GM12891 (cell line): Measurements from ENCODE around the gene SRP68.

Source experiments
- PAX5 ChIP-seq: IDR thresholded peaks from 2 replicates; pipeline ENCODE4 v1.6.1; 2011; ENCODE audit warnings: low read length, moderate library complexity, mild to moderate bottlenecking; ENCODE audit not compliant: insufficient read depth, severe bottlenecking
- POLR2A ChIP-seq: IDR thresholded peaks from 2 replicates; pipeline ENCODE4 v1.6.1; 2011; ENCODE audit warnings: low read depth, low read length, control low read depth
- POLR2AphosphoS5 ChIP-seq: IDR thresholded peaks from 2 replicates; pipeline ENCODE4 v1.6.1; 2011; ENCODE audit warnings: low read depth, low read length, control low read depth
- POU2F2 ChIP-seq: IDR thresholded peaks from 2 replicates; pipeline ENCODE4 v1.6.1; 2011; ENCODE audit warnings: low read depth, mild to moderate bottlenecking, control low read depth, low read length, moderate library complexity
- SPI1 ChIP-seq: IDR thresholded peaks from 2 replicates; pipeline ENCODE4 v1.6.1; 2011; ENCODE audit warnings: low read depth, low read length, control low read depth
- TAF1 ChIP-seq: IDR thresholded peaks from 2 replicates; pipeline ENCODE4 v1.6.1; 2011; ENCODE audit warnings: low read depth, low read length, control low read depth

GRCh38 chr17:76053246-76054111, 18.8 kb downstream of the SRP68 start:
- TF ChIP-seq POLR2AphosphoS5, result no peak
- TF ChIP-seq POLR2A, result no peak
- no peak for TF ChIP-seq TAF1
- no peak for TF ChIP-seq SPI1
- no peak for TF ChIP-seq POU2F2
- TF ChIP-seq PAX5, result no peak
